NCI-H146 (cell line): ENCODE data around the gene ATP5F1E.
"Not testable (repeated sequence)": the region's sequence is repeated elsewhere in the genome, so short reads cannot be mapped to it uniquely, and the experiment has no call there.

ENCODE experiments used
- DNase-seq: peaks from one replicate; lab custom pipeline; 2025; lab: John Stamatoyannopoulos, UW

The ATP5F1E gene

GRCh38 chr20:59042796-59043631 is 10.9 kb upstream of the ATP5F1E start:
- peak; percentile 96 for DNase-seq

- peak; percentile 49 for DNase-seq
Observed at GRCh38 chr20:59042151-59042795, 10.1 kb upstream of the ATP5F1E start, which contains the start of gene PRELID3B. Gene PRELID3B, minus strand, starts transcription at chr20:59042786. Its CDS starts 56 bp downstream, at chr20:59042730.

- not testable (repeated sequence) for DNase-seq
Observed at GRCh38 chr20:59041487-59041886, 9.4 kb upstream of the ATP5F1E start.

- no peak for DNase-seq
Observed at GRCh38 chr20:59040667-59041066, 8.5 kb upstream of the ATP5F1E start.

DNA sequence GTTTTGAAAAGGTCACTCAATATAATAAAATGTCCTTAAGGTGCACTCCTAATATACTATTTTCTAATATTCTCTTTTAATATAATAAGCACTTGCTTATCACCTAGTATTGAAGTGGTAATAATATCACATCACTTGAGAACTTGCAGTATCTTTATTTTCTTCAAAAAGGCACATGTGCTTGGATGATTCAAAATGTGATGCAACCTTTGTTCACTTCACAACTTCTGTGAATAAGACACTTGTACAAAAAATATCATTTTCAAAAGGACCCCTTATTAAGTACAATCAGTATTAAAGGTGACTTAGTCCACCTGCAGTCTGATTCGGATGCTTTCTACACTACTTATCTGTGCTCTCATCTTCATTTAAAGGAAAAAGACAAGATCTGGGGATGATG is 7.1 kb upstream of the ATP5F1E start:
- DNase-seq = no peak

DNA sequence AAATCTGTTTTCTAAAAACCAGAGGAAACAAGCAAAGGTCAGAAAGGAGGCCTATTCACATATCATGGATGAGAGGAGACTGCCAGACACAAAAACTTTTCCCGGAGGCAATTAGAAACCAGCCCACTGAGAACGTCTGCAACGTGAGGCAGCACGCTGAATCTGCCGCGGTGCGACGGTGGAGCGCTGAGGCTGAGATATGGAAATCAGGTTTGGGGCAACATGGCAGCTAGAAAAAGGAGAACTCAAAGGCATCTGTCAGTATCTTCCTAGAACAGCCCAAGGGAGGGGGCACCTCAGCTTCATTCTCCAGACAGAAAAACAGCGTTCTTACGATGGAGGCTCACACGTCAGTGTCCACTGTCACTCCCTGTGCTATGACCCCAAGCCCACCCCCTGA is 5.3 kb upstream of the ATP5F1E start:
- no peak for DNase-seq

GRCh38 chr20:59035381-59035780 is 3.2 kb upstream of the ATP5F1E start:
- DNase-seq = no peak

DNA sequence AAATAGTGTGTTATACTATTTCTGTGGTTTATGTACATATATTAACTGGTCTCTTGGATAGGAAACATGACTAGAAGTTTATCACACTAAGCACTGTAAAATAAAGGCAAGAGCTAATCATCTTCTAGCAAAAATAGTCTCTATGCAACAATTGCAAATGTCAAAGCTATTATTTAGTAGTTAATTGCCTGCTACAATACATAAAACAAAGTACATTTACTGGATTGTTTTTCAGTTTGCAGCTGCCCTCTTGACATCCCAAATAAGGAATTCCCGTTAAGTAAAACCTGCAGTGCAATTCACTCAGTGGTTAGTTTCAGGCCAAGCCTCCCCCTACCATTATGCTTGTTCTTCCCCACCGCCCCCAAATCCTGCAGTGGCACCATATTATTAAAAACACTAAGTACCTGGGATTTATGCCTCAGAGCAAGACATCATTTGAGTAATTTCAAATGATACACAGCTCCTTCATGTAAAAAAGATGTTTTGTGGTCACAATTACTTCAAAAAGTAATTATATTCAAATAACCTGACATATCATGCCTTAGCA is 1.6 kb upstream of the ATP5F1E start:
- no peak for DNase-seq

- no peak for DNase-seq
Observed at GRCh38 chr20:59033093-59033492, 958 bp upstream of the ATP5F1E start.

DNA sequence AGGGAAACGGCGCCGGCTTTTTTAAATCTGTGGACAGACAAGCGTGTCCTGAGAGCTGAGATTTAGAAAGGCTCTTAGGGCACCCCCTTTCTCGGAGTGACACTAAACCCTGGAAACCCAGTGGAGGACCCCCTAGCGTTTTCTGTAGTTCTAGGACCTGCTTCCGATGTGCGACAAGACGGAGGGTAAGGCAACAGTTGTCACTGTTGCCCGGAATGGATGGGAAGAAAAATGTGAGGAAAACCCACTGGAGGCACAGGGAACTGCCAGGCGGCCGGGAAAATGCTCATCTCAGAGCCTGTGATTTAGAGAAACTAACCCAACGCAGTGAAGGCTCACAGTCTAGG is 551 bp upstream of the ATP5F1E start:
- DNase-seq = peak; percentile 86

GRCh38 chr20:59031564-59032022 is 542 bp downstream of the ATP5F1E start:
- DNase-seq = peak; percentile 54

GRCh38 chr20:59030911-59031563 is 1.1 kb downstream of the ATP5F1E start:
- no peak for DNase-seq

GRCh38 chr20:59028812-59029211 is 3.3 kb downstream of the ATP5F1E start:
- no peak for DNase-seq

- no peak for DNase-seq
Observed at GRCh38 chr20:59027741-59028320, 4.3 kb downstream of the ATP5F1E start.

DNA sequence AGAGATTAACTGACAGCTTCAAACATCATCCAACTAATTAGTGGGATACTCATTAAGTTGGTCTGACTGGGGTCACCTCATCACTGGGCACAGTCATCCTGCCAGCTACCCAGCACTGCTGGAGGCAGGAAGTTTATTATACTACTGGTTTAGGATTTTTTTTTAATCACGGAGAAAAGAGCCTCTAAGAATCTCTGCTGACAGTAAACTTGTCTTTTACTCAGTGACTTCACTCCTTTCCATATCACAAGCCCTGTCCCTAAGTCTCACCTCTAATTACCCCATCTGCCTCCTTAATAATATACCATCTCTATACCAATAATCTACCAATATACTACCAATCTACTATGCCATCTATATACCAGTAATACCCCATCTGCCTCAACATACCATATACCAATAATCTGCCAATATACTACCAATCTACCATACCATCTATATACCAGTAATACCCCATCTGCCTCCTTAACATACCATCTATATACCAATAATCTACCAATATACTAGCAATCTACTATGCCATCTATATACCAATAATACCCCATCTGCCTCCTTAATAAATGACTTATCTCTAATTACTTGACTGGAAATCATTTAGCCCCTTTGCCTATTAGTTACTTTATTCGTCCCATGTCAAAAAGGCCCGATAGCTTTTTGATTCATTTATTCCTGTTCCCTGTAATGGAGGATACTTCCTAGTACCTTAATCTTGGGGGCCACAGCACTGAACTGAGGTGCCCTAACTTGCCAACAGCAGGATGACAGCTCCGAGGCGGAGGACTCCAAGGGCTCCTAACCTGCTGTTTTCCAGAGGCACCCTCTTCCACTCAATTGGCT is 5.0 kb downstream of the ATP5F1E start:
- DNase-seq = no peak

- no peak for DNase-seq
Observed at GRCh38 chr20:59025511-59025910, 6.6 kb downstream of the ATP5F1E start.

DNA sequence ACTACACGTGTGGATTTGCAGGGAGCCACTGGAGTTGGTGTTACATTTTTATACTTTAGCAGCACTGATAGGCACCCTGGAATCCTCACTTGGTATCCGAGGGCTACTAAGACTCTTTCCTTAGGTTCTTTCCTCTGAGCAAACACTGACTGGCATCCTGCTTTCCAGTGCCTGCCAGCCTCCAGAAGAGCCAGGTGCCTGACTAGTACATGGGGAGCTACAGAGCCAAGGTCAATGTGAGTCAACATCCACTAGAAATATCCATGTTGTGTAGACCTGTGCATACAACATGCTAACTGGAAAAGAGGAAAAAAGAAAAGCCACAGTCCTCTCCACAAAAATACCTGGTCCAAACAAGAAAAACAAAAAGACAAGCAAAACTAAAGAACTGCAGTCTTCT is 7.0 kb downstream of the ATP5F1E start:
- DNase-seq = no peak

- no peak for DNase-seq
Observed at GRCh38 chr20:59024111-59024530, 8.0 kb downstream of the ATP5F1E start.

- no peak for DNase-seq
Observed at GRCh38 chr20:59023616-59024015, 8.5 kb downstream of the ATP5F1E start.

- DNase-seq = no peak
Observed at GRCh38 chr20:59022754-59023153, 9.4 kb downstream of the ATP5F1E start.

GRCh38 chr20:59020938-59021551 is 11.1 kb downstream of the ATP5F1E start:
- no peak for DNase-seq
